Esophagus muscularis mucosa (tissue), 4 donors: ENCODE measurements around the gene MTMR10. TPM values are rescaled to one million over a fixed set of nuclear protein-coding genes. Genes with fewer than 3 reads are reported as not detected.

Experiments used
- DNase-seq: peaks from one replicate; pipeline ENCODE4 v3.0.0-alpha.2; 2017; ENCODE audit errors: extremely low spot score
- H3K27ac ChIP-seq, 4 donors: fragments of 200-600 bp; sonication (generic); replicated peaks in 1 of 4; 1 replicate in 3 of 4; 2 replicates in 1 of 4; pipeline ENCODE4 v1.5.1; 2016 to 2019; ENCODE audit warnings: mild to moderate bottlenecking in 1 of 4
- H3K27me3 ChIP-seq, 4 donors: fragments of 200-600 bp; sonication (generic); one replicate each; pipeline versions ENCODE4 v1.5.1 to v1.6.0; 2016 to 2019
- H3K36me3 ChIP-seq, 4 donors: fragments of 200-600 bp; sonication (generic); one replicate each; pipeline ENCODE4 v1.5.1; 2016 to 2019
- H3K4me1 ChIP-seq, 4 donors: fragments of 200-600 bp; sonication (generic); one replicate each; pipeline ENCODE4 v1.5.1; 2016 to 2019
- H3K4me3 ChIP-seq, 4 donors: fragments of 200-600 bp; sonication (generic); 1 replicate in 2 of 4; 2 replicates in 2 of 4; pipeline ENCODE4 v1.5.1; 2016 to 2019; ENCODE audit warnings: mild to moderate bottlenecking in 4 of 4, moderate library complexity in 1 of 4
- H3K9me3 ChIP-seq, 4 donors: fragments of 200-600 bp; sonication (generic); 1 replicate in 3 of 4; 2 replicates in 1 of 4; pipeline ENCODE4 v1.5.1; 2016 to 2019
- CTCF ChIP-seq, 3 experiments: fragments of 200-600 bp in 2 of 3; fragments of 450-650 bp in 1 of 3; sonication (generic) in 2 of 3; IDR thresholded peaks; one replicate each; pipeline ENCODE4 v1.5.1; 2017 to 2019; ENCODE audit warnings: antibody characterized with exemption in 3 of 3, mild to moderate bottlenecking in 2 of 3, moderate library complexity in 1 of 3
- EP300 ChIP-seq: sonication (generic); formaldehyde crosslinking; IDR thresholded peaks from one replicate; pipeline ENCODE4 v1.6.1; 2017; ENCODE audit warnings: antibody characterized with exemption
- POLR2A ChIP-seq: fragments of 450-650 bp; IDR thresholded peaks from one replicate; pipeline ENCODE4 v1.6.1; 2017; ENCODE audit warnings: antibody characterized with exemption, moderate library complexity, mild to moderate bottlenecking, low read depth
- POLR2AphosphoS5 ChIP-seq, 2 donors: sonication (generic); formaldehyde crosslinking; IDR thresholded peaks; one replicate each; pipeline ENCODE4 v1.6.1; 2017; ENCODE audit warnings: antibody characterized with exemption in 2 of 2
- WGBS: methylation state at CpG from one replicate; pipeline ENCODE4 v1.1.5; 2018; 5-methylcytosine and 5-hydroxymethylcytosine counted together
- intact Hi-C: fragments of 100-400 bp; cut with DNase I; formaldehyde crosslinking; loops from one replicate; pipeline ENCODE4 v1.15.1; 2023
- total RNA-seq, 4 donors: library from RNA; depleted of rRNA; stranded (reverse); fragments of >200 nt; gene quantifications; one replicate each; pipeline versions ENCODE4 v1.1.0 to v1.2.1, GENCODE V29; 2016

MTMR10 gene
- total RNA-seq, 4 donors from 2014 or later, result 27.4 to 32.3 (median 30.2) TPM

GRCh38 chr15:31036783-31037182, 45.4 kb upstream of the MTMR10 start:
- peaks cover 0 to 14% (median 13%) of the 10 kb centered on the region in 4 donors for H3K4me1 ChIP-seq
- H3K4me3 ChIP-seq, result no peak overlapping the region
- peaks cover 0 to 5% (median 0%) of the 10 kb centered on the region in 4 donors for H3K27me3 ChIP-seq
- WGBS, result 95% methylated on average over 7 of the region's 9 CpGs
- intact Hi-C loops, result no loop called here
- no peak overlapping the region for H3K27ac ChIP-seq
- DNase-seq, result no peak
- no peaks in the 10 kb centered on the region for H3K36me3 ChIP-seq
- TF ChIP-seq POLR2A (no peak), POLR2AphosphoS5 (IDR thresholded peaks at IDR 0.05) (no peak), CTCF (IDR thresholded peaks at IDR 0.05) (no peak), EP300 (no peak)
- H3K9me3 ChIP-seq, result no peaks in the 10 kb centered on the region

- Histone ChIP-seq H3K4me3 (no peak overlapping the region), H3K27ac (no peak overlapping the region), H3K9me3 (no peaks in the 10 kb centered on the region), H3K36me3 (no peaks in the 10 kb centered on the region), H3K27me3 (peaks cover 0 to 5% (median 0%) of the 10 kb centered on the region in 4 donors), H3K4me1 (peaks cover 0 to 14% (median 13%) of the 10 kb centered on the region in 4 donors)
- TF ChIP-seq CTCF (IDR thresholded peaks at IDR 0.05) (no peak), POLR2A (no peak), POLR2AphosphoS5 (IDR thresholded peaks at IDR 0.05) (no peak), EP300 (no peak)
- DNase-seq, result no peak
- WGBS, result 90% methylated on average over 7 of the region's 7 CpGs
- intact Hi-C loops, result no loop called here
Measured at GRCh38 chr15:31035610-31036009, 44.2 kb upstream of the MTMR10 start.

GRCh38 chr15:31034152-31034551, 42.7 kb upstream of the MTMR10 start:
- peaks cover 0 to 14% (median 13%) of the 10 kb centered on the region in 4 donors for H3K4me1 ChIP-seq
- H3K27me3 ChIP-seq, result no peaks in the 10 kb centered on the region
- WGBS, result 54% methylated on average over 4 of the region's 4 CpGs
- DNase-seq, result no peak
- intact Hi-C loops, result no loop called here
- H3K27ac ChIP-seq, result no peak overlapping the region
- no peak overlapping the region for H3K4me3 ChIP-seq
- TF ChIP-seq CTCF (IDR thresholded peaks at IDR 0.05), result no peak
- no peak for TF ChIP-seq EP300
- no peak for TF ChIP-seq POLR2AphosphoS5 (IDR thresholded peaks at IDR 0.05)
- TF ChIP-seq POLR2A, result no peak
- no peaks in the 10 kb centered on the region for H3K9me3 ChIP-seq
- no peaks in the 10 kb centered on the region for H3K36me3 ChIP-seq

GRCh38 chr15:31032961-31033371, 41.5 kb upstream of the MTMR10 start:
- Histone ChIP-seq H3K27me3 (no peaks in the 10 kb centered on the region), H3K4me1 (peaks cover 0 to 14% (median 13%) of the 10 kb centered on the region in 4 donors), H3K36me3 (no peaks in the 10 kb centered on the region), H3K4me3 (no peak overlapping the region), H3K27ac (peak overlapping the region in 1 of 4 donors; percentile 1), H3K9me3 (no peaks in the 10 kb centered on the region)
- WGBS, result 20% methylated on average over 5 of the region's 5 CpGs
- intact Hi-C loops, result no loop called here
- no peak for DNase-seq
- no peak for TF ChIP-seq CTCF (IDR thresholded peaks at IDR 0.05)
- no peak for TF ChIP-seq POLR2A
- no peak for TF ChIP-seq POLR2AphosphoS5 (IDR thresholded peaks at IDR 0.05)
- TF ChIP-seq EP300, result no peak

GRCh38 chr15:31031471-31032067, 40.1 kb upstream of the MTMR10 start:
- no peak for DNase-seq
- intact Hi-C loops, result no loop called here
- no peak overlapping the region for H3K4me3 ChIP-seq
- peaks cover 0 to 14% (median 13%) of the 10 kb centered on the region in 4 donors for H3K4me1 ChIP-seq
- no peaks in the 10 kb centered on the region for H3K27me3 ChIP-seq
- no peaks in the 10 kb centered on the region for H3K36me3 ChIP-seq
- 88% methylated on average over 3 of the region's 3 CpGs for WGBS
- no peaks in the 10 kb centered on the region for H3K9me3 ChIP-seq
- TF ChIP-seq POLR2AphosphoS5 (IDR thresholded peaks at IDR 0.05) (no peak), CTCF (IDR thresholded peaks at IDR 0.05) (no peak), POLR2A (no peak), EP300 (no peak)
- no peak overlapping the region for H3K27ac ChIP-seq
